SJSA1 (cell line): ENCODE results near the gene ZNF157. TPM values are rescaled to one million over a fixed set of nuclear protein-coding genes. Genes with fewer than 3 reads are reported as not detected.
A peak's percentile ranks its signal among the peaks of the same experiment; 100 is the strongest.
"Not testable (repeated sequence)": the region's sequence is repeated elsewhere in the genome, so short reads cannot be mapped to it uniquely, and the experiment has no call there.

ENCODE experiments used
- DNase-seq, 2 experiments: peaks; one replicate each; pipeline ENCODE4 v3.0.0-alpha.2; 2015 to 2020; ENCODE audit warnings: low spot score in 2 of 2, low read depth in 1 of 2
- H3K27ac ChIP-seq: fragments of 250-450 bp; sonication (Bioruptor Pico); 2 replicates; pipeline ENCODE4 v1.5.1; 2020; ENCODE audit warnings: mild to moderate bottlenecking, moderate library complexity
- H3K27me3 ChIP-seq: fragments of 250-450 bp; sonication (Bioruptor Pico); replicated peaks from 2 replicates; pipeline ENCODE4 v1.5.1; 2020; ENCODE audit warnings: mild to moderate bottlenecking, moderate library complexity
- H3K36me3 ChIP-seq: fragments of 250-450 bp; sonication (Bioruptor Pico); 2 replicates; pipeline ENCODE4 v1.5.1; 2020; ENCODE audit warnings: mild to moderate bottlenecking
- H3K4me1 ChIP-seq: fragments of 250-450 bp; sonication (Bioruptor Pico); replicated peaks from 2 replicates; pipeline ENCODE4 v1.6.1; 2021; ENCODE audit warnings: mild to moderate bottlenecking
- H3K4me3 ChIP-seq: fragments of 250-450 bp; sonication (Bioruptor Pico); 2 replicates; pipeline ENCODE4 v1.5.1; 2020; ENCODE audit warnings: mild to moderate bottlenecking
- H3K9me3 ChIP-seq: fragments of 250-450 bp; sonication (Bioruptor Pico); replicated peaks from 2 replicates; pipeline ENCODE4 v1.5.1; 2020; ENCODE audit warnings: mild to moderate bottlenecking
- total RNA-seq: library from RNA; depleted of rRNA; stranded (reverse); fragments of >200 nt; shearing (Covaris generic); gene quantifications from 2 replicates; pipeline ENCODE4 v1.2.3, GENCODE V29; 2014; rRNA removed

Gene ZNF157
- total RNA-seq = not detected in 2 replicates

- Histone ChIP-seq H3K36me3 (no peaks in the 10 kb centered on the region), H3K9me3 (no peaks in the 10 kb centered on the region), H3K4me1 (no peaks in the 10 kb centered on the region), H3K4me3 (no peak within 1 kb of the TSS), H3K27ac (no peak within 1 kb of the TSS), H3K27me3 (no peaks in the 10 kb centered on the region)
- DNase-seq = no peak
Observed at GRCh38 chrX:47370278-47370677, at the start of gene ZNF157. ZNF157 (plus strand) TSS chrX:47370578; CDS start chrX:47370669, 91 bp downstream.

DNA sequence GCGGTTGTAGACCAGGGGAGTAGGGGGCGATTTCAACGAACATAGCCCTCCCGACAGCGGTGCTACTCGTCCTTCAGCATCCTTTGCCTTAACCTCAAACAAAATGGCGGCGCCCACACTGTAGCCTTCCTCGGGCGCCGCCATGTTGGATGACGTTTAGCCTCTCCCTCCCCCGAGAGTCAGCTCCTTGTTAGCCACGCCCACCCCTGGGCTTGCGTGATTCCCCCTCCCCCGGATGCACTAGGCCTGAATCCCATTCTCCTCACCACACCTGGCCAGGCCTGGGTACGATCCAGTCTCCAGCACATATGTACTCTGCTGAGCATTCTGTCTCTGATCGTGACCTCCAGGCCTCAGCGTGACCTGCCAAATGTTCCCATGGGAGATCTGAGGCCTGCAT lies 49.0 kb upstream of the ZNF157 start:
- Histone ChIP-seq H3K9me3 (no peaks in the 10 kb centered on the region), H3K27me3 (no peaks in the 10 kb centered on the region), H3K4me1 (no peaks in the 10 kb centered on the region), H3K36me3 (no peaks in the 10 kb centered on the region), H3K27ac (no peak overlapping the region), H3K4me3 (no peak overlapping the region)
- DNase-seq = no peak

DNA sequence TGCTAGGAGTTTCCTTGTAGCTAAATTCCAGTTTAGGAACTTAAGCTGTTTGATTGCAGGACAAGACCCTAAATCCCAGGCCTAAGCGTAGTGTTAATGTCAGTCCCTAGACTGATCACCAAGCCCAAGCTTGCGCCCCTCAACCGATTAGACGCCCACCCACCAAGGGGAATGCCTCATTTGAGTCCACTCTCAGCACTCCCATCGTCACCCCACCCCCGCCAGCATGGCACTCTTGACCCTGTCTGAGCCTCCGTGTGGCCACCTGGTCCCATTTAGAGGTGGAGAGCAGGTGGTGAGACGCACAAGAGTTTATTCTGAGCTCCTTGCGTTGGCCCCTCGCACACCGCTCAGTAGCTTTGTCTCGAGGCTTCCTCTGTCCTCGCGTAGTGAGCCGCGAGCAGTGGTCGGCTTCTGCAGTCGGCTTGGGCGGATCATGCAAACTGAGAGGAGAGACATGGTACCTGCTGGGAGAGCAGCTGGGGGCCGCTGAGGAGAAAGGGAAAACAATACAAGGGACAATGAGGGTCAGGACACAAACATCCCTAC lies 48.5 kb upstream of the ZNF157 start:
- no peak overlapping the region for H3K27ac ChIP-seq
- no peaks in the 10 kb centered on the region for H3K36me3 ChIP-seq
- no peak overlapping the region for H3K4me3 ChIP-seq
- no peak for DNase-seq
- no peaks in the 10 kb centered on the region for H3K27me3 ChIP-seq
- H3K4me1 ChIP-seq = no peaks in the 10 kb centered on the region
- no peaks in the 10 kb centered on the region for H3K9me3 ChIP-seq

DNA sequence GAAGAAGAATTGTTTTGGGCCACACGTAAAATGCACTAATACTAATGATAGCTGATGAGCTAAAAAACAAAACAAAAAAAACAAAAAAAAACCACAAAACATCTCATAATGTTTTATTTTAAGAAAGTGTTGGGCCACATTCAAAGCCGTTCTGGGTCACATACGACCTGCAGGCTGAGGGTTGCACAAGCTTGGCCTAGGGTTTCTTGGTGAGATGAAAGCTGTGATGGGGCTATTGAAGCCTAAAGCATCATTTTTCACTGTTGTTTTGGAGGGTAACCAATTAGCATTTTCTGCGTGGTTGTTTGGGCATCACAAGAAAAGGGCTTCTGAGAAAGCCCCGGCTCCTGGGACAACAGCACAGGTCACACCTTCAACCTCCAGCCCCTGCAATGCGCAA lies 42.5 kb upstream of the ZNF157 start:
- H3K9me3 ChIP-seq = no peaks in the 10 kb centered on the region
- H3K36me3 ChIP-seq = no peaks in the 10 kb centered on the region
- DNase-seq = no peak
- no peak overlapping the region for H3K4me3 ChIP-seq
- H3K27ac ChIP-seq = no peak overlapping the region
- no peaks in the 10 kb centered on the region for H3K4me1 ChIP-seq
- H3K27me3 ChIP-seq = no peaks in the 10 kb centered on the region

DNA sequence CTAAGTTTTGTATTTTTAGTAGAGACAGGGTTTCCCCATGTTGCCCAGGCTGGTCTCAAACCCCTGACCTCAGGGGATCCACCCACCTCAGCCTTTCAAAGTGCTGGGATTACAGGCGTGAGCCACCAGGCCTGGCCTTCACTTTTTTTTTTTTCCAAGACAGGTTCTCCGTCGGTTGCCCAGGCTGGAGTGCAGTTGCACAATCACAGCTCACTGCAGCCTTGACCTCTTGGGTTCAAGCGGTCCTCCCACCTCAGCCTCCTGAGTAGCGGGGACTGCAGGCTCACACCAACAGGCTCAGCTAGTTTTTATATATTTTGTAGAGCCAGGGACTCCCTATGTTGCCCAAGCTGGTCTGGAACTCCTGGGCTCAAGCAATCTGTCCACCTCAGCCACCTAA lies 37.6 kb upstream of the ZNF157 start:
- not testable (repeated sequence) for H3K27ac ChIP-seq, H3K27me3 ChIP-seq, DNase-seq, H3K9me3 ChIP-seq, H3K4me3 ChIP-seq, H3K4me1 ChIP-seq, H3K36me3 ChIP-seq

- Histone ChIP-seq H3K9me3 (no peaks in the 10 kb centered on the region), H3K27ac (no peak overlapping the region), H3K4me3 (no peak overlapping the region), H3K36me3 (no peaks in the 10 kb centered on the region), H3K27me3 (no peaks in the 10 kb centered on the region), H3K4me1 (no peaks in the 10 kb centered on the region)
- DNase-seq = no peak
Observed at GRCh38 chrX:47351706-47352105, 18.7 kb upstream of the ZNF157 start.

- no peaks in the 10 kb centered on the region for H3K36me3 ChIP-seq
- H3K4me1 ChIP-seq = no peaks in the 10 kb centered on the region
Observed at GRCh38 chrX:47358387-47359065, 11.9 kb upstream of the ZNF157 start.

GRCh38 chrX:47360423-47361179 lies 9.8 kb upstream of the ZNF157 start:
- H3K9me3 ChIP-seq = no peaks in the 10 kb centered on the region
- H3K4me1 ChIP-seq = no peaks in the 10 kb centered on the region
- H3K4me3 ChIP-seq = no peak overlapping the region
- no peak overlapping the region for H3K27ac ChIP-seq
- DNase-seq = no peak
- H3K36me3 ChIP-seq = no peaks in the 10 kb centered on the region
- H3K27me3 ChIP-seq = no peaks in the 10 kb centered on the region

More at GRCh38 chrX:47358387-47359065, 11.9 kb upstream of the ZNF157 start:
- DNase-seq = no peak
- H3K27me3 ChIP-seq = no peaks in the 10 kb centered on the region
- no peaks in the 10 kb centered on the region for H3K9me3 ChIP-seq
- H3K27ac ChIP-seq = no peak overlapping the region
- no peak overlapping the region for H3K4me3 ChIP-seq

DNA sequence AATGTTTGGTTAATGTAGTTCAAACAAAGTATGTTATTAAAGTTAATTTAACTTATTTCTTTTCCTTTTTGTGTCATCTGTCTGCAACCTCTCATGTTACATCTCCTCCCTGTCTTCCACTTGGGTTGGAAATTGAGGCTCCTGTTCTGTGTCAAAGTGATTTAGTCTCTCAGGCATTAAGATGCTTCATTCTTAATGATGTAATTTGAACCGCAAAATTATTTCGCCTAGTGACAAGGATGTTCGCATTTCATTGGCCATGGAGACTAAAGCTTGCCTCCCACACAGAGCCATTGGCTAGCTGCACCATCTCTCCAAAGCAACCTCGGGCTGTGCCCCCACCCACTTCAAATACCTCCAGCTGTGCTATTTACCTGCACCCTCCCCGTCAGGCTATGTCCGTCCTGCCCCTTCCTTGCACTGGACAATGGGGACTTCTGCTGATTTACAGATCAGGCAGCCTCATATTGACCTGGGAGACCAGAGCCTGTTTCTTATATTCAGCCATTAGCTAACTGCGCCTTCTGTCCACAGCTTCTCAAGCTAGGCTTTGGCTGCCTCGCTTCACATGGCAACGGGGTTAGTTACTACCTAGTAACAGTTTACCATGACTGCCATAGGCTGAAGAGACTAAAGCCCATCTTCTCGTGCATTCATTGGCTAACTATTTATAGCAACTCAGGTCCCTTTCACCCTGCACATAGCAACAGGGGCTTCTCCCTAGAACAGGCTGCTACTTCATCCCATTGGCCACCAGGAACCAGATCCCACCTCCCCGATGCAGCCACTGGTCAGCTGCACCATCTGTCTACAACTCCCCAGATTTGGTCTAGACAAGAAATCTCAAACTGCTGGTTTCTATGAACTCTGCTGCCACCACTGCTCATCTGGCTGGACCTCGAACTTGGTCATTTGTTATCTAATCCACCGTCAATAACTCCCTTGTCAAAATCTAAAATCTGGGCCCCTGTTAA lies 8.6 kb upstream of the ZNF157 start:
- Histone ChIP-seq H3K27ac (no peak overlapping the region), H3K36me3 (no peaks in the 10 kb centered on the region), H3K27me3 (no peaks in the 10 kb centered on the region), H3K9me3 (no peaks in the 10 kb centered on the region), H3K4me3 (no peak overlapping the region), H3K4me1 (no peaks in the 10 kb centered on the region)
- peak; percentile 14 to 45 for DNase-seq

DNA sequence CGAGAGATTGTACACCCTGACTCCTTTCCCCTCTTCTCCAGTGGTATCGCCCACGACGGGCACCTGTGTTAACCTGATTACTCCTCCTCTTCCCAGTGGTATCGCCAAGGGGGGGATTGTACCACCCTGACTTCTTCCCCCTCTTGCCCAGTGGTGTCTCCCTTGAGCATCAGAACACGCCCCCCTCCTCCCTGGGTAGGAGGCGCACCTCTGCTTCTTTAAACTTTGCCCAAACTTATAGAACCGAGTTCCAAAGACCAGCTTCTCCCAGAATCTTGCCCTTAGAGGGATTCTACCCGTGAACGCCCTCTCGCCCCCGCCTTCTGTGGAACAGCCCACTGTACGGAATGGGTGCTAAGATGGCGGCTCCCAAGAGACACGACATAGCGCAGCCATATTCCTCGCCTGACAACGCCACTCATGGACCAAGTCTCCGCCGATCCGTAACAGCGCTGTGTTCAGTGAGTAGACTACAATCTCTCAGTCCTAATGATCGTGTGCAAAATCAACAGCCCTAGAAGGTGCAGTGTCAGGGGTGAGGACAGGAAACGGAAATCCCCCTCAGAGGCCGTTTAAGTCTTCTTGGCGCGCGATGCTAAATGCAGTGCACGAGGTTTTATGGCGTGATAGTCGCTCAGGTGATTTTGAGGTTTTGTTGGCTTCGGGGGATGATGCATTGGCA lies 4.2 kb upstream of the ZNF157 start:
- H3K36me3 ChIP-seq = no peaks in the 10 kb centered on the region
- peak in 1 of 2 experiments; percentile 4 for DNase-seq
- H3K27ac ChIP-seq = no peak overlapping the region
- H3K27me3 ChIP-seq = no peaks in the 10 kb centered on the region
- H3K9me3 ChIP-seq = no peaks in the 10 kb centered on the region
- no peaks in the 10 kb centered on the region for H3K4me1 ChIP-seq
- 0 out of 2 replicates have a peak overlapping the region, but pooled peaks have one; percentile 16 for H3K4me3 ChIP-seq

DNA sequence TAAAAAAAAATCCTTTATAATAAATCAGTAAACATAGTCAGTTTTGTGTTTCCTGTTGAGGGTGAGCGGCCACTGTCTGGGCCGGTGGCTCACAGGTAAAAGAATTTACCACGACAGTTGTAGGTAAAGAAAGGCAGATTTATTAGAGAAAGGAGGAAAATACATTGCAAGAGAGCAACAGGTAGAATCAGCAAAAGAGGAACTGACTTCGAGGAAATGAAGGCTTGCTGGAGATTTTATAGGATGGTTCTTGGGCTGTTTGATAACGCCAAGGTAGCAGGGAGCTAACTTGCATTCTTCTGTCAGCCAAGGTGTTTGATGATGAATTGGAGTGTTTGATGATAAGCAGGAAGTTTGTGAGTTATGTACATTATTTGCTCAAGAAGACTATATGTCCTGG lies 2.8 kb downstream of the ZNF157 start:
- Histone ChIP-seq H3K4me3 (no peak overlapping the region), H3K27ac (no peak overlapping the region), H3K9me3 (no peaks in the 10 kb centered on the region), H3K4me1 (no peaks in the 10 kb centered on the region), H3K36me3 (no peaks in the 10 kb centered on the region), H3K27me3 (no peaks in the 10 kb centered on the region)
- DNase-seq = no peak

- Histone ChIP-seq H3K4me3 (no peak overlapping the region), H3K36me3 (no peaks in the 10 kb centered on the region), H3K27me3 (no peaks in the 10 kb centered on the region), H3K27ac (no peak overlapping the region), H3K9me3 (no peaks in the 10 kb centered on the region), H3K4me1 (no peaks in the 10 kb centered on the region)
- no peak for DNase-seq
Observed at GRCh38 chrX:47380268-47380667, 9.9 kb downstream of the ZNF157 start.

DNA sequence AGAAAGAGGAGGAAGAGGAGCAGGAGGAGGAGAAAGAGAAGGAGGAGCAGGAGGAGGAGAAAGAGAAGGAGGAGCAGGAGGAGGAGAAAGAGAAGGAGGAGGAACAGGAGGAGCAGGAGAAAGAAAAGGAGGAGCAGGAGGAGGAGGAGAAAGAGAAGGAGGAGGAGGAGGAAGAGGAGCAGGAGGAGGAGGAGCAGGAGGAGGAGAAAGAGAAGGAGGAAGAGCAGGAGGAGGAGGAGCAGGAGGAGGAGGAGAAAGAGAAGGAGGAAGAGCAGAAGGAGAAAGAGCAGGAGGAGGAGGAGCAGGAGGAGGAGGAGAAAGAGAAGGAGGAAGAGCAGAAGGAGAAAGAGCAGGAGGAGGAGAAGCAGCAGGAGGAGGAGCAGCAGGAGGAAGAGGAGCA lies 10.5 kb downstream of the ZNF157 start:
- not testable (repeated sequence) for H3K27ac ChIP-seq, H3K36me3 ChIP-seq, H3K4me1 ChIP-seq, H3K27me3 ChIP-seq, H3K4me3 ChIP-seq, DNase-seq, H3K9me3 ChIP-seq
